Loucy (cell line): ENCODE data around the gene MAN2A1.

ENCODE experiments used
- H2AFZ ChIP-seq: fragments of 200-600 bp; sonication (generic); 2 replicates; pipeline ENCODE4 v1.6.0; 2016; ENCODE audit warnings: antibody characterized with exemption, mild to moderate bottlenecking, low read length, moderate library complexity
- H3F3A ChIP-seq: fragments of 200-600 bp; 2 replicates; pipeline ENCODE4 v1.6.0; 2016; ENCODE audit warnings: antibody characterized with exemption, low read depth, mild to moderate bottlenecking
- H3K27me3 ChIP-seq: fragments of 200-600 bp; sonication (generic); 2 replicates; pipeline ENCODE4 v1.6.1; 2014; ENCODE audit warnings: low read length, mild to moderate bottlenecking; ENCODE audit not compliant: insufficient read depth, poor library complexity, severe bottlenecking
- H3K36me3 ChIP-seq: fragments of 200-600 bp; sonication (generic); 2 replicates; pipeline ENCODE4 v1.6.1; 2016; ENCODE audit warnings: low read length; ENCODE audit not compliant: insufficient read depth
- H3K4me1 ChIP-seq: fragments of 200-600 bp; sonication (generic); 2 replicates; pipeline ENCODE4 v1.5.1; 2014; ENCODE audit warnings: low read length, mild to moderate bottlenecking; ENCODE audit not compliant: insufficient read depth, poor library complexity, severe bottlenecking
- H3K4me2 ChIP-seq: fragments of 200-600 bp; sonication (generic); 2 replicates; pipeline ENCODE4 v1.6.0; 2014; ENCODE audit warnings: antibody characterized with exemption, low read length, low read depth, mild to moderate bottlenecking; ENCODE audit not compliant: poor library complexity, severe bottlenecking
- H3K4me3 ChIP-seq: fragments of 200-600 bp; sonication (generic); 2 replicates; pipeline ENCODE4 v1.5.1; 2014; ENCODE audit warnings: low read length, mild to moderate bottlenecking, mixed read lengths; ENCODE audit not compliant: poor library complexity, severe bottlenecking
- H3K79me2 ChIP-seq: fragments of 200-600 bp; sonication (generic); 2 replicates; pipeline ENCODE4 v1.6.1; 2014; ENCODE audit warnings: low read length; ENCODE audit not compliant: insufficient read depth
- H3K9ac ChIP-seq: fragments of 200-600 bp; sonication (generic); 2 replicates; pipeline ENCODE4 v1.6.0; 2014; ENCODE audit warnings: mild to moderate bottlenecking, low read depth, low read length, moderate library complexity; ENCODE audit not compliant: poor library complexity, severe bottlenecking
- H3K9me2 ChIP-seq: fragments of 200-600 bp; sonication (generic); replicated peaks from 2 replicates; pipeline ENCODE4 v1.6.1; 2016; ENCODE audit warnings: low read depth, low read length, mixed read lengths
- H3K9me3 ChIP-seq: fragments of 200-600 bp; sonication (generic); 2 replicates; pipeline ENCODE4 v1.6.1; 2014; ENCODE audit warnings: mild to moderate bottlenecking, antibody characterized with exemption, low read length, low read depth; ENCODE audit not compliant: insufficient read depth
- H4K20me1 ChIP-seq: fragments of 200-600 bp; sonication (generic); 2 replicates; pipeline ENCODE4 v1.6.0; 2014; ENCODE audit warnings: antibody characterized with exemption, low read length, mild to moderate bottlenecking; ENCODE audit not compliant: insufficient read depth, poor library complexity, severe bottlenecking
- CTCF ChIP-seq: fragments of 200-600 bp; sonication (generic); conservative IDR thresholded peaks from 2 replicates; pipeline ENCODE4 v1.5.1; 2014; ENCODE audit warnings: mild to moderate bottlenecking, antibody characterized with exemption, low read length
- EZH2phosphoT487 ChIP-seq: fragments of 200-600 bp; IDR thresholded peaks from 2 replicates; pipeline ENCODE4 v1.6.1; 2018; ENCODE audit warnings: antibody characterized with exemption, mild to moderate bottlenecking, moderate library complexity, borderline replicate concordance

The MAN2A1 gene

GRCh38 chr5:109644829-109645228 is 44.9 kb upstream of the MAN2A1 start:
- Histone ChIP-seq H3F3A (no peaks in the 10 kb centered on the region), H3K36me3 (no peaks in the 10 kb centered on the region), H3K4me3 (no peak overlapping the region), H3K9me3 (no peaks in the 10 kb centered on the region), H3K4me1 (no peaks in the 10 kb centered on the region), H3K79me2 (no peaks in the 10 kb centered on the region), H3K27me3 (no peaks in the 10 kb centered on the region), H4K20me1 (no peaks in the 10 kb centered on the region), H3K9ac (no peak overlapping the region), H3K4me2 (no peak overlapping the region), H2AFZ (no peak overlapping the region), H3K9me2 (no peaks in the 10 kb centered on the region)
- no peak for TF ChIP-seq EZH2phosphoT487
- no peak for TF ChIP-seq CTCF

- no peaks in the 10 kb centered on the region for H3K9me3 ChIP-seq
- no peaks in the 10 kb centered on the region for H3K79me2 ChIP-seq
- no peak overlapping the region for H3K9ac ChIP-seq
- H3K27me3 ChIP-seq = no peaks in the 10 kb centered on the region
- no peaks in the 10 kb centered on the region for H3K9me2 ChIP-seq
- no peak overlapping the region for H3K4me2 ChIP-seq
- no peaks in the 10 kb centered on the region for H4K20me1 ChIP-seq
- peaks cover 4% of the 10 kb centered on the region for H3K4me1 ChIP-seq
- no peaks in the 10 kb centered on the region for H3K36me3 ChIP-seq
- TF ChIP-seq EZH2phosphoT487 (no peak), CTCF (no peak)
- no peaks in the 10 kb centered on the region for H3F3A ChIP-seq
- H2AFZ ChIP-seq = peak overlapping the region; percentile 52; the same call in 1 of the 2 replicates
- no peak overlapping the region for H3K4me3 ChIP-seq
Measured at GRCh38 chr5:109645707-109646192, 44.0 kb upstream of the MAN2A1 start.

GRCh38 chr5:109649318-109649717 is 40.4 kb upstream of the MAN2A1 start:
- Histone ChIP-seq H4K20me1 (no peaks in the 10 kb centered on the region), H3K79me2 (no peaks in the 10 kb centered on the region), H3K36me3 (no peaks in the 10 kb centered on the region), H3K4me3 (no peak overlapping the region), H3K4me1 (peaks cover 12% of the 10 kb centered on the region), H3K9me2 (no peaks in the 10 kb centered on the region), H3K9me3 (no peaks in the 10 kb centered on the region), H3F3A (no peaks in the 10 kb centered on the region), H2AFZ (no peak overlapping the region), H3K4me2 (no peak overlapping the region), H3K9ac (no peak overlapping the region), H3K27me3 (no peaks in the 10 kb centered on the region)
- no peak for TF ChIP-seq CTCF
- no peak for TF ChIP-seq EZH2phosphoT487
